ENCODE measurements around the gene SLA2. TPM values are rescaled to one million over a fixed set of nuclear protein-coding genes. Genes with fewer than 3 reads are reported as not detected.

Gene SLA2
- polyA plus RNA-seq, 2 of the 4 experiments (the other 2 are of a cell fraction): 0.06 TPM; not detected in 1

GRCh38 chr20:36585410-36586125, 60.4 kb downstream of the SLA2 start (continued):
- no peak for TF ChIP-seq RAD21 (conservative IDR thresholded peaks at IDR 0.05 in 1 of 2, IDR thresholded peaks at IDR 0.05 in 1 of 2)
- no peak for TF ChIP-seq BHLHE40 (IDR thresholded peaks at IDR 0.05; ENCODE audit: low read depth, low read length)

DNA sequence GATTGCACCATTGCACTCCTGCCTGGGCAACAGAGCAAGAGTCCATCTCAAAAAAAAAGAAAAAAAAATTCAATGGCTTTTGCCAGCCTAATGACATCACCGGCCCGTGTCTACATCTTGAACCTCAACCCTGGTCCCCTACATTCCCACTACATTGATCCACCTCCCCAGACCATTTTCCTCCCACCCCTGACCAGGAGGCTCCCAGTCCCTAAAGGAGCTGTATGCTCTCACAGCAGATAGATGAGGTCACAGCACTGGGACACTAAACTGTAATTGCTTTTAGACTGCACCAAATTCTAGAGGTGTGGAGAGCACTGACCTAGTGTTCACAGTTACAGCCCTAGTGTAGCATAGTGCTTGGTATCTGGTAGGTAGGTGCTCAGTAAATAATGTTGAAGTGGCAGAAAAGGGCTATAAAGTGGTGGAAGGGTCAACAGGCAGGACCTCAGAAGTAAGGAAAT, 61.9 kb downstream of the SLA2 start:
- ChIA-PET POLR2A (no interaction called here), CTCF (interaction anchor here (0.7 to 9.0 kb wide), 2 partner anchors 11 to 21 kb away, joined by 3 to 54 read pairs; partner anchors contain the start of genes RAB5IF and TGIF2)
- WGBS (ENCODE audit: missing lambda C conversion rate): 84% methylated on average over 2 of the region's 2 CpGs

DNA sequence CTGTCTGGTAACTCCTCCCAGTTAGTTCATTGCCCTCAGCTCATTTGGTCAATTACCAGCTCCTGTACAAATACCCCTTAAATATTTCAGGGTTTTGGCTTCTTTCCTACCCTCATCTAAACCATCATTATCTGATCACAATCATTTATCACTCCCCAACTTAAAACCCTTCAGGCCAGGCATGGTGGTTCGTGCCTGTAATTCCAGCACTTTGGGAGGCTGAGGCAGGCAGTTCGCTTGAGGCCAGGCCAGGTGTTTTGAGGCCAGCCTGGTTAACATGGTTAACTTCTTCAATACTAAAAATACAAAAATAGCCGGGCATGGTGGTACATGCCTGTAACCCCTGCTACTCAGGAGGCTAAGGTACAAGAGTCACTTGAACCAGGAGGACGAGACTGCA, 63.2 kb downstream of the SLA2 start:
- ChIA-PET CTCF (no interaction called here), POLR2A (no interaction called here)
- Histone ChIP-seq H3K4me3 (no peak overlapping the region), H3K4me1 (no peaks in the 10 kb centered on the region), H3K27ac (no peak overlapping the region), H3K4me2 (no peak overlapping the region), H3K9me3 (no peaks in the 10 kb centered on the region)
- DNase-seq (ENCODE audit: low read depth in 1 of 2, low spot score in 1 of 2): no peak
- TF ChIP-seq MYC (IDR thresholded peaks at IDR 0.05; ENCODE audit: borderline replicate concordance, low read length) (no peak), FOSL2 (IDR thresholded peaks at IDR 0.05) (no peak), FOSL2 (CRISPR knock-in tag; IDR thresholded peaks at IDR 0.05) (no peak), EHF (CRISPR knock-in tag; IDR thresholded peaks at IDR 0.05) (no peak), FOXS1 (CRISPR knock-in tag; IDR thresholded peaks at IDR 0.05) (no peak), ZSCAN20 (CRISPR knock-in tag; IDR thresholded peaks at IDR 0.05) (no peak), KDM1A (IDR thresholded peaks at IDR 0.05; ENCODE audit: low read depth) (no peak), CEBPB (IDR thresholded peaks at IDR 0.05) (no peak), MAX (IDR thresholded peaks at IDR 0.05) (no peak), PHF8 (IDR thresholded peaks at IDR 0.05; ENCODE audit: borderline replicate concordance, low read depth) (no peak)
- TF ChIP-seq, protein P1, sequence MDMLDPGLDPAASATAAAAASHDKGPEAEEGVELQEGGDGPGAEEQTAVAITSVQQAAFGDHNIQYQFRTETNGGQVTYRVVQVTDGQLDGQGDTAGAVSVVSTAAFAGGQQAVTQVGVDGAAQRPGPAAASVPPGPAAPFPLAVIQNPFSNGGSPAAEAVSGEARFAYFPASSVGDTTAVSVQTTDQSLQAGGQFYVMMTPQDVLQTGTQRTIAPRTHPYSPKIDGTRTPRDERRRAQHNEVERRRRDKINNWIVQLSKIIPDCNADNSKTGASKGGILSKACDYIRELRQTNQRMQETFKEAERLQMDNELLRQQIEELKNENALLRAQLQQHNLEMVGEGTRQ (IDR thresholded peaks at IDR 0.05): no peak
- FAIRE-seq: no peak
- WGBS (ENCODE audit: missing lambda C conversion rate): 93% methylated on average over 4 of the region's 4 CpGs
- no peak for ATAC-seq

More for the DNA sequence above, 61.9 kb downstream of the SLA2 start:
- Histone ChIP-seq H3K4me1 (no peaks in the 10 kb centered on the region), H3K9me3 (no peaks in the 10 kb centered on the region), H3K4me2 (no peak overlapping the region), H3K4me3 (no peak overlapping the region), H3K27ac (no peak overlapping the region)
- ATAC-seq (no peak), DNase-seq (ENCODE audit: low read depth in 1 of 2, low spot score in 1 of 2) (no peak), FAIRE-seq (no peak)
- no peak for TF ChIP-seq EHF (CRISPR knock-in tag; IDR thresholded peaks at IDR 0.05)
- no peak for TF ChIP-seq MAZ (IDR thresholded peaks at IDR 0.05; ENCODE audit: borderline replicate concordance, low read depth, low read length)
- TF ChIP-seq CBX8 (IDR thresholded peaks at IDR 0.05): no peak
- TF ChIP-seq E2F6 (IDR thresholded peaks at IDR 0.05; ENCODE audit: borderline replicate concordance, low read depth): no peak
- TF ChIP-seq MAX (IDR thresholded peaks at IDR 0.05): no peak
- TF ChIP-seq CHD4 (IDR thresholded peaks at IDR 0.05; ENCODE audit: borderline replicate concordance): no peak
- TF ChIP-seq RNF2 (IDR thresholded peaks at IDR 0.05; ENCODE audit: borderline replicate concordance, low read depth): no peak

- no peak for ATAC-seq
- no peaks in the 10 kb centered on the region for H3K9me3 ChIP-seq
- no peak for FAIRE-seq
- H3K4me3 ChIP-seq: no peak overlapping the region
- WGBS (ENCODE audit: missing lambda C conversion rate): 71% methylated on average over 4 of the region's 4 CpGs
- H3K4me2 ChIP-seq: no peak overlapping the region
- no peaks in the 10 kb centered on the region for H3K4me1 ChIP-seq
- H3K27ac ChIP-seq: no peak overlapping the region
- DNase-seq (ENCODE audit: low read depth in 1 of 2, low spot score in 1 of 2): no peak
- ChIA-PET CTCF (no interaction called here), POLR2A (no interaction called here)
- TF ChIP-seq, protein P2, sequence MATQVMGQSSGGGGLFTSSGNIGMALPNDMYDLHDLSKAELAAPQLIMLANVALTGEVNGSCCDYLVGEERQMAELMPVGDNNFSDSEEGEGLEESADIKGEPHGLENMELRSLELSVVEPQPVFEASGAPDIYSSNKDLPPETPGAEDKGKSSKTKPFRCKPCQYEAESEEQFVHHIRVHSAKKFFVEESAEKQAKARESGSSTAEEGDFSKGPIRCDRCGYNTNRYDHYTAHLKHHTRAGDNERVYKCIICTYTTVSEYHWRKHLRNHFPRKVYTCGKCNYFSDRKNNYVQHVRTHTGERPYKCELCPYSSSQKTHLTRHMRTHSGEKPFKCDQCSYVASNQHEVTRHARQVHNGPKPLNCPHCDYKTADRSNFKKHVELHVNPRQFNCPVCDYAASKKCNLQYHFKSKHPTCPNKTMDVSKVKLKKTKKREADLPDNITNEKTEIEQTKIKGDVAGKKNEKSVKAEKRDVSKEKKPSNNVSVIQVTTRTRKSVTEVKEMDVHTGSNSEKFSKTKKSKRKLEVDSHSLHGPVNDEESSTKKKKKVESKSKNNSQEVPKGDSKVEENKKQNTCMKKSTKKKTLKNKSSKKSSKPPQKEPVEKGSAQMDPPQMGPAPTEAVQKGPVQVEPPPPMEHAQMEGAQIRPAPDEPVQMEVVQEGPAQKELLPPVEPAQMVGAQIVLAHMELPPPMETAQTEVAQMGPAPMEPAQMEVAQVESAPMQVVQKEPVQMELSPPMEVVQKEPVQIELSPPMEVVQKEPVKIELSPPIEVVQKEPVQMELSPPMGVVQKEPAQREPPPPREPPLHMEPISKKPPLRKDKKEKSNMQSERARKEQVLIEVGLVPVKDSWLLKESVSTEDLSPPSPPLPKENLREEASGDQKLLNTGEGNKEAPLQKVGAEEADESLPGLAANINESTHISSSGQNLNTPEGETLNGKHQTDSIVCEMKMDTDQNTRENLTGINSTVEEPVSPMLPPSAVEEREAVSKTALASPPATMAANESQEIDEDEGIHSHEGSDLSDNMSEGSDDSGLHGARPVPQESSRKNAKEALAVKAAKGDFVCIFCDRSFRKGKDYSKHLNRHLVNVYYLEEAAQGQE (IDR thresholded peaks at IDR 0.05): no peak
- TF ChIP-seq EP300 (IDR thresholded peaks at IDR 0.05): no peak
- TF ChIP-seq, protein P3, sequence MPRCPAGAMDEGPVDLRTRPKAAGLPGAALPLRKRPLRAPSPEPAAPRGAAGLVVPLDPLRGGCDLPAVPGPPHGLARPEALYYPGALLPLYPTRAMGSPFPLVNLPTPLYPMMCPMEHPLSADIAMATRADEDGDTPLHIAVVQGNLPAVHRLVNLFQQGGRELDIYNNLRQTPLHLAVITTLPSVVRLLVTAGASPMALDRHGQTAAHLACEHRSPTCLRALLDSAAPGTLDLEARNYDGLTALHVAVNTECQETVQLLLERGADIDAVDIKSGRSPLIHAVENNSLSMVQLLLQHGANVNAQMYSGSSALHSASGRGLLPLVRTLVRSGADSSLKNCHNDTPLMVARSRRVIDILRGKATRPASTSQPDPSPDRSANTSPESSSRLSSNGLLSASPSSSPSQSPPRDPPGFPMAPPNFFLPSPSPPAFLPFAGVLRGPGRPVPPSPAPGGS (IDR thresholded peaks at IDR 0.05): no peak
- TF ChIP-seq MAX (IDR thresholded peaks at IDR 0.05): no peak
- no peak for TF ChIP-seq BHLHE40 (IDR thresholded peaks at IDR 0.05; ENCODE audit: low read depth, low read length)
- TF ChIP-seq HDAC2 (IDR thresholded peaks at IDR 0.05): no peak
- no peak for TF ChIP-seq NFE2L2 (conservative IDR thresholded peaks at IDR 0.05; ENCODE audit: low read length)
- no peak for TF ChIP-seq JUNB (IDR thresholded peaks at IDR 0.05)
- TF ChIP-seq FOSB (CRISPR knock-in tag; IDR thresholded peaks at IDR 0.05): no peak
Measured at GRCh38 chr20:36582322-36582721, 63.7 kb downstream of the SLA2 start.
